H9 (cell line): ENCODE measurements around the gene TPGS2. TPM values are rescaled to one million over a fixed set of nuclear protein-coding genes. Genes with fewer than 3 reads are reported as not detected.
A peak's percentile ranks its signal among the peaks of the same experiment; 100 is the strongest.

ENCODE experiments used
- DNase-seq: peaks from one replicate; pipeline ENCODE4 v3.0.0-alpha.2; 2017
- H2AFZ ChIP-seq: one replicate; pipeline ENCODE4 v1.6.1; 2013; ENCODE audit warnings: mild to moderate bottlenecking, low read length, control low read depth, moderate library complexity
- H2AK5ac ChIP-seq: 2 replicates; pipeline ENCODE4 v1.6.1; 2013; ENCODE audit warnings: low read length, control low read depth, mixed read lengths; ENCODE audit not compliant: insufficient read length
- H2BK120ac ChIP-seq: one replicate; pipeline ENCODE4 v1.6.1; 2013; ENCODE audit warnings: low read depth, mild to moderate bottlenecking, low read length, control low read depth, inconsistent platforms; ENCODE audit not compliant: poor library complexity, severe bottlenecking
- H2BK12ac ChIP-seq: 2 replicates; pipeline ENCODE4 v1.6.1; 2013; ENCODE audit warnings: low read length, control low read depth, mixed read lengths, low read depth; ENCODE audit not compliant: insufficient read length
- H2BK15ac ChIP-seq: 2 replicates; pipeline ENCODE4 v1.6.1; 2013; ENCODE audit warnings: low read depth, low read length, control low read depth
- H2BK20ac ChIP-seq: one replicate; pipeline ENCODE4 v1.6.1; 2013; ENCODE audit warnings: low read depth, mild to moderate bottlenecking, low read length, control low read depth, inconsistent platforms; ENCODE audit not compliant: poor library complexity, severe bottlenecking
- H2BK5ac ChIP-seq: 2 replicates; pipeline ENCODE4 v1.6.1; 2013; ENCODE audit warnings: low read length, control low read depth, mixed read lengths; ENCODE audit not compliant: insufficient read length
- H3K14ac ChIP-seq: 2 replicates; pipeline ENCODE4 v1.6.1; 2013; ENCODE audit warnings: low read length, control low read depth; ENCODE audit not compliant: insufficient read depth
- H3K18ac ChIP-seq: 2 replicates; pipeline ENCODE4 v1.6.1; 2013; ENCODE audit warnings: low read depth, mild to moderate bottlenecking, mixed read lengths, low read length, control low read depth; ENCODE audit not compliant: insufficient read length
- H3K23ac ChIP-seq: 2 replicates; pipeline ENCODE4 v1.6.1; 2013; ENCODE audit warnings: low read length, control low read depth, mixed read lengths, low read depth; ENCODE audit not compliant: insufficient read length
- H3K23me2 ChIP-seq: 2 replicates; pipeline ENCODE4 v1.6.1; 2013; ENCODE audit warnings: low read depth, mild to moderate bottlenecking, mixed read lengths, low read length, control low read depth; ENCODE audit not compliant: insufficient read length, poor library complexity, severe bottlenecking
- H3K27ac ChIP-seq: 2 replicates; pipeline ENCODE4 v1.5.1; 2013; ENCODE audit warnings: low read length, control low read depth, mixed read lengths, low read depth; ENCODE audit not compliant: insufficient read length
- H3K27me3 ChIP-seq: 2 replicates; pipeline ENCODE4 v1.6.1; 2013; ENCODE audit warnings: low read length, control low read depth, inconsistent platforms; ENCODE audit not compliant: insufficient read depth
- H3K4ac ChIP-seq: 2 replicates; pipeline ENCODE4 v1.6.1; 2013; ENCODE audit warnings: low read depth, mild to moderate bottlenecking, control low read depth, inconsistent platforms, low read length, moderate library complexity
- H3K4me1 ChIP-seq: 2 replicates; pipeline ENCODE4 v1.6.1; 2013; ENCODE audit warnings: low read length, control low read depth, inconsistent platforms; ENCODE audit not compliant: insufficient read depth
- H3K4me2 ChIP-seq: 2 replicates; pipeline ENCODE4 v1.6.1; 2013; ENCODE audit warnings: low read length, control low read depth, mixed read lengths; ENCODE audit not compliant: insufficient read length, insufficient read depth
- H3K56ac ChIP-seq: 2 replicates; pipeline ENCODE4 v1.6.1; 2013; ENCODE audit warnings: low read depth, mild to moderate bottlenecking, mixed read lengths, low read length, control low read depth; ENCODE audit not compliant: insufficient read length
- H3K79me1 ChIP-seq: 2 replicates; pipeline ENCODE4 v1.6.1; 2013; ENCODE audit warnings: low read depth, mild to moderate bottlenecking, moderate library complexity, low read length, control low read depth, inconsistent platforms; ENCODE audit not compliant: insufficient read depth, poor library complexity, severe bottlenecking
- H3K79me2 ChIP-seq: 2 replicates; pipeline ENCODE4 v1.6.1; 2013; ENCODE audit warnings: low read length, control low read depth, inconsistent platforms; ENCODE audit not compliant: insufficient read depth
- H3K9ac ChIP-seq: 2 replicates; pipeline ENCODE4 v1.6.1; 2013; ENCODE audit warnings: low read length, control low read depth, mixed read lengths; ENCODE audit not compliant: insufficient read length; ENCODE audit errors: extremely low read depth
- H3K9me3 ChIP-seq: one replicate; pipeline ENCODE4 v1.6.1; 2013; ENCODE audit warnings: low read depth, low read length, inconsistent platforms; ENCODE audit not compliant: control insufficient read depth
- H3T11ph ChIP-seq: one replicate; pipeline ENCODE4 v1.6.1; 2013; ENCODE audit warnings: mild to moderate bottlenecking, low read length, control low read depth, inconsistent platforms
- H4K20me1 ChIP-seq: one replicate; pipeline ENCODE4 v1.6.1; 2013; ENCODE audit not compliant: control insufficient read depth, insufficient read length, insufficient read depth
- H4K5ac ChIP-seq: 2 replicates; pipeline ENCODE4 v1.6.1; 2013; ENCODE audit warnings: low read depth, mild to moderate bottlenecking, mixed read lengths, low read length, control low read depth; ENCODE audit not compliant: insufficient read length
- H4K8ac ChIP-seq: replicated peaks from 2 replicates; pipeline ENCODE4 v1.6.1; 2013; ENCODE audit warnings: low read length, control low read depth, mixed read lengths, low read depth; ENCODE audit not compliant: insufficient read length
- H4K91ac ChIP-seq: 2 replicates; pipeline ENCODE4 v1.6.1; 2013; ENCODE audit warnings: low read depth, mild to moderate bottlenecking, moderate library complexity, mixed read lengths, low read length, control low read depth; ENCODE audit not compliant: insufficient read length
- H3K27ac Mint-ChIP-seq, 3 experiments: 2 replicates in 2 of 3; 3 replicates in 1 of 3; pipeline ENCODE4 v1.8.0; 2020 to 2021; ENCODE audit warnings: mixed read lengths in 3 of 3, mild to moderate bottlenecking in 1 of 3, moderate library complexity in 1 of 3
- H3K27me3 Mint-ChIP-seq: 2 replicates; pipeline ENCODE4 v1.8.0; 2021; ENCODE audit warnings: low read depth, mild to moderate bottlenecking, moderate library complexity, mixed read lengths
- H3K36me3 Mint-ChIP-seq, 3 experiments: 2 replicates in 2 of 3; 3 replicates in 1 of 3; pipeline ENCODE4 v1.8.0; 2020 to 2021; ENCODE audit warnings: low read depth in 3 of 3, mixed read lengths in 3 of 3; ENCODE audit not compliant: insufficient read depth in 1 of 3
- H3K4me1 Mint-ChIP-seq, 2 experiments: 2 replicates each; pipeline ENCODE4 v1.8.0; 2020; ENCODE audit warnings: mixed read lengths in 2 of 2
- H3K4me3 Mint-ChIP-seq, 2 experiments: 2 replicates in 1 of 2; 3 replicates in 1 of 2; pipeline ENCODE4 v1.8.0; 2020 to 2021; ENCODE audit warnings: mild to moderate bottlenecking in 2 of 2, mixed read lengths in 2 of 2, moderate library complexity in 1 of 2
- H3K9me3 Mint-ChIP-seq, 2 experiments: 2 replicates in 1 of 2; 3 replicates in 1 of 2; pipeline ENCODE4 v1.8.0; 2020; ENCODE audit warnings: mild to moderate bottlenecking in 2 of 2, mixed read lengths in 2 of 2, moderate library complexity in 1 of 2
- WGBS: extraction: QIAGEN DNeasy Blood & Tissue Kit; methylation state at CpG from one replicate; pipeline ENCODE4 v1.1.7; 2013; ENCODE audit warnings: missing lambda C conversion rate, low lambda C conversion rate, mixed read lengths; ENCODE audit not compliant: insufficient read length; ENCODE audit errors: extremely low coverage; 5-methylcytosine and 5-hydroxymethylcytosine counted together
- total RNA-seq: library from RNA; stranded (reverse); gene quantifications from 2 replicates; pipeline ENCODE4 v1.2.1, GENCODE V29; 2021
- TF ChIP-seq, protein P1 (sequence below): fragments of 200-600 bp; sonication (generic); conservative IDR thresholded peaks from 3 replicates; pipeline ENCODE4 v1.8.0; 2021; ENCODE audit warnings: antibody characterized with exemption, mild to moderate bottlenecking

The TPGS2 gene
- total RNA-seq, 1 experiment from 2014 or later: 147 TPM

DNA sequence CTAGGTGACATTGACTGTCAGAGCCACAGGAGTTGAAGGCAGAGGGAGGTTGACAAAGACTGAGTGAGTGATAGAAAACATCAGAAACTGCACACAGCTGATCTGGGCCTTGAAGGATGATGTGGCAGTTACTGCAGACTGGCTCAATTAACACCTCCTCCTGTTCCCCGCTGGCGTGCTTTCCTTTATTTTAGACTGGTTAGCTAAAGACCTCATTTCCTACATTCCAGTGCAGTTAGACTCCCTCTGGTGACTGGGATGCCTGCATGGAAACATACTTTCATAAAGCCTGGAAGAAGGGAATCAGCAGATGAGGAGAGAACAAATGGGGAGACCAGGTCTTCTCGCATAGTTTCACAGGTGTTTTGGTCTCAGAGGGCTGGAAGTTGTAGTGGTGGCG, 7.1 kb downstream of the TPGS2 start:
- Histone ChIP-seq H2BK120ac (no peak overlapping the region), H3K4ac (no peak overlapping the region), H4K20me1 (no peaks in the 10 kb centered on the region), H3K9me3 (no peaks in the 10 kb centered on the region), H2AK5ac (no peak overlapping the region), H4K5ac (no peak overlapping the region), H3K27ac (no peak overlapping the region), H3T11ph (no peak overlapping the region), H2BK5ac (no peak overlapping the region), H3K4me2 (no peak overlapping the region), H3K56ac (no peak overlapping the region), H3K18ac (no peak overlapping the region), H2BK15ac (no peak overlapping the region), H3K27me3 (no peaks in the 10 kb centered on the region; the same call in 1 of the 2 replicates), H3K4me1 (no peaks in the 10 kb centered on the region), H2AFZ (no peak overlapping the region), H4K8ac (no peak overlapping the region), H3K79me2 (no peaks in the 10 kb centered on the region), H3K14ac (no peak overlapping the region), H3K79me1 (peaks cover 3% of the 10 kb centered on the region), H3K23ac (no peak overlapping the region), H2BK12ac (no peak overlapping the region), H4K91ac (no peak overlapping the region), H2BK20ac (no peak overlapping the region), H3K9ac (no peak overlapping the region), H3K23me2 (no peaks in the 10 kb centered on the region)
- H3K4me3 Mint-ChIP-seq: no peak overlapping the region
- H3K9me3 Mint-ChIP-seq: no peaks in the 10 kb centered on the region
- TF ChIP-seq, protein P1, sequence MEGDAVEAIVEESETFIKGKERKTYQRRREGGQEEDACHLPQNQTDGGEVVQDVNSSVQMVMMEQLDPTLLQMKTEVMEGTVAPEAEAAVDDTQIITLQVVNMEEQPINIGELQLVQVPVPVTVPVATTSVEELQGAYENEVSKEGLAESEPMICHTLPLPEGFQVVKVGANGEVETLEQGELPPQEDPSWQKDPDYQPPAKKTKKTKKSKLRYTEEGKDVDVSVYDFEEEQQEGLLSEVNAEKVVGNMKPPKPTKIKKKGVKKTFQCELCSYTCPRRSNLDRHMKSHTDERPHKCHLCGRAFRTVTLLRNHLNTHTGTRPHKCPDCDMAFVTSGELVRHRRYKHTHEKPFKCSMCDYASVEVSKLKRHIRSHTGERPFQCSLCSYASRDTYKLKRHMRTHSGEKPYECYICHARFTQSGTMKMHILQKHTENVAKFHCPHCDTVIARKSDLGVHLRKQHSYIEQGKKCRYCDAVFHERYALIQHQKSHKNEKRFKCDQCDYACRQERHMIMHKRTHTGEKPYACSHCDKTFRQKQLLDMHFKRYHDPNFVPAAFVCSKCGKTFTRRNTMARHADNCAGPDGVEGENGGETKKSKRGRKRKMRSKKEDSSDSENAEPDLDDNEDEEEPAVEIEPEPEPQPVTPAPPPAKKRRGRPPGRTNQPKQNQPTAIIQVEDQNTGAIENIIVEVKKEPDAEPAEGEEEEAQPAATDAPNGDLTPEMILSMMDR: no peak
- no peaks in the 10 kb centered on the region for H3K27me3 Mint-ChIP-seq
- peak overlapping the region in 1 of 3 experiments; percentile 30; a peak in 1 of 7 replicates for H3K27ac Mint-ChIP-seq
- no peaks in the 10 kb centered on the region for H3K4me1 Mint-ChIP-seq
- peaks cover 23 to 42% (median 41%) of the 10 kb centered on the region in 3 experiments for H3K36me3 Mint-ChIP-seq
- DNase-seq: no peak
- no CpG with 5 or more reads among the region's 4 CpGs for WGBS
